Measurements from ENCODE around the gene ARHGAP6.

GRCh38 chrX:11666164-11666563 lies 444 bp upstream of the ARHGAP6 start:
- TF ChIP-seq CTCF (IDR thresholded peaks at IDR 0.05) (no peak), POLR2A (IDR thresholded peaks at IDR 0.05) (no peak)
